ENCODE data around the gene SPAG16. TPM values are rescaled to one million over a fixed set of nuclear protein-coding genes. Genes with fewer than 3 reads are reported as not detected.

Gene SPAG16
- total RNA-seq, 2 experiments from 2014 or later, result 11.1 to 12.5 TPM

- POLR2A ChIA-PET, result no interaction called here
- no peaks in the 10 kb centered on the region for H3K9me3 Mint-ChIP-seq (ENCODE audit: insufficient read depth)
Observed at GRCh38 chr2:214410918-214411554, 1126.8 kb downstream of the SPAG16 start, which contains the start of gene VWC2L. TSS of gene VWC2L (plus strand) at chr2:214411054. CDS start at chr2:214414194, 3,140 bp downstream.

GRCh38 chr2:214412679-214413078 is 1128.4 kb downstream of the SPAG16 start:
- Mint-ChIP-seq H3K9me3 (ENCODE audit: insufficient read depth) (no peaks in the 10 kb centered on the region), H3K36me3 (ENCODE audit: low read depth) (no peaks in the 10 kb centered on the region), H3K27ac (no peak overlapping the region), H3K4me3 (no peak overlapping the region), H3K4me1 (ENCODE audit: low read depth) (no peaks in the 10 kb centered on the region), H3K27me3 (ENCODE audit: low read depth) (no peaks in the 10 kb centered on the region)
- DNase-seq, result no peak
- no peak for ATAC-seq
- ChIA-PET CTCF (no interaction called here), POLR2A (no interaction called here)

More at GRCh38 chr2:214410918-214411554, 1126.8 kb downstream of the SPAG16 start, which contains the start of gene VWC2L:
- no peaks in the 10 kb centered on the region for H3K36me3 Mint-ChIP-seq (ENCODE audit: low read depth)
- peak; percentile 54 for DNase-seq
- CTCF ChIA-PET, result no interaction called here
- no peaks in the 10 kb centered on the region for H3K4me1 Mint-ChIP-seq (ENCODE audit: low read depth)
- H3K27me3 Mint-ChIP-seq (ENCODE audit: low read depth), result no peaks in the 10 kb centered on the region
- ATAC-seq, result peak; percentile 60
- H3K4me3 Mint-ChIP-seq, result no peak within 1 kb of the TSS
- no peak within 1 kb of the TSS for H3K27ac Mint-ChIP-seq

GRCh38 chr2:214436470-214436869 is 1152.2 kb downstream of the SPAG16 start:
- no peak for ATAC-seq
- Mint-ChIP-seq H3K4me1 (ENCODE audit: low read depth) (no peaks in the 10 kb centered on the region), H3K9me3 (ENCODE audit: insufficient read depth) (no peaks in the 10 kb centered on the region)

GRCh38 chr2:214450118-214450894 is 1166.0 kb downstream of the SPAG16 start:
- H3K36me3 Mint-ChIP-seq (ENCODE audit: low read depth), result no peaks in the 10 kb centered on the region
- DNase-seq (no peak), ATAC-seq (no peak)
- H3K27me3 Mint-ChIP-seq (ENCODE audit: low read depth), result no peaks in the 10 kb centered on the region
- H3K4me1 Mint-ChIP-seq (ENCODE audit: low read depth), result no peaks in the 10 kb centered on the region
- no peaks in the 10 kb centered on the region for H3K9me3 Mint-ChIP-seq (ENCODE audit: insufficient read depth)
- H3K4me3 Mint-ChIP-seq, result no peak overlapping the region
- ChIA-PET CTCF (no interaction called here), POLR2A (no interaction called here)
- H3K27ac Mint-ChIP-seq, result no peak overlapping the region

More at GRCh38 chr2:214436470-214436869, 1152.2 kb downstream of the SPAG16 start:
- no peak for DNase-seq
- ChIA-PET CTCF (no interaction called here), POLR2A (no interaction called here)
- no peaks in the 10 kb centered on the region for H3K27me3 Mint-ChIP-seq (ENCODE audit: low read depth)
- H3K36me3 Mint-ChIP-seq (ENCODE audit: low read depth), result no peaks in the 10 kb centered on the region
- no peak overlapping the region for H3K27ac Mint-ChIP-seq
- no peak overlapping the region for H3K4me3 Mint-ChIP-seq

GRCh38 chr2:214451516-214452275 is 1167.4 kb downstream of the SPAG16 start:
- POLR2A ChIA-PET, result no interaction called here
- H3K36me3 Mint-ChIP-seq (ENCODE audit: low read depth), result no peaks in the 10 kb centered on the region
- H3K27ac Mint-ChIP-seq, result no peak overlapping the region
- no peaks in the 10 kb centered on the region for H3K27me3 Mint-ChIP-seq (ENCODE audit: low read depth)
- H3K9me3 Mint-ChIP-seq (ENCODE audit: insufficient read depth), result no peaks in the 10 kb centered on the region
- no peaks in the 10 kb centered on the region for H3K4me1 Mint-ChIP-seq (ENCODE audit: low read depth)
- DNase-seq, result no peak
- H3K4me3 Mint-ChIP-seq, result no peak overlapping the region
- no peak for ATAC-seq
- CTCF ChIA-PET, result no interaction called here

Small RNA genes within 50 kb of the gene (microRNA-seq; reads per million reads assigned to microRNA genes)
- gene MIR4438, result not detected

Other genes with a start within 250 kb of the SPAG16 start
- 10 to 100 TPM; 29.7 to 30.8 TPM for gene IKZF2, start 132.9 kb upstream of the SPAG16 start, total RNA-seq